ENCODE data around the gene CFAP119. TPM values are rescaled to one million over a fixed set of nuclear protein-coding genes. Genes with fewer than 3 reads are reported as not detected.

The CFAP119 gene
- total RNA-seq, 4 donors from 2014 or later, result 3.7 to 12.6 (median 8.2) TPM

DNA sequence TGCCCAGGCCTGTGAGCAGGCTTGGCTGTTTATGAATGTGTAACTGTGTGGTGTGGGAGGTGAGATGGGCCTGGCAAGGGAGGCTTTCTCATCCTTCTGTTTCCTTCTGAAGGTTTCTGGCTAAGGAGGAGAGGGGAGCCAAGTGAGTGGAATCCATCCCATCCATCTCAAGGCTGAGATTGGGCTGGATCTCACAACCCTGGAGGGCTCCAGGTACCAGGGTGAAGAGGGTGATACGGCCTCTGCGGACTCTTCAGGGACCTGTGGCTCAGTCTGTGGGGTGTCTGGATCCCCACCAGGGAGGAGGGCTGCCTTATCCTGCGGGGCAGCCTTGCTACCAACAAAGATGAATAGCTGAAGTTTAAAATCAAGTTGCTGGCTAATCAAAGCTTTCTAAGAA is 18.2 kb upstream of the CFAP119 start:
- 81 to 89% methylated on average over 3 of the region's 3 CpGs for whole genome bisulfite sequencing, 2 donors

DNA sequence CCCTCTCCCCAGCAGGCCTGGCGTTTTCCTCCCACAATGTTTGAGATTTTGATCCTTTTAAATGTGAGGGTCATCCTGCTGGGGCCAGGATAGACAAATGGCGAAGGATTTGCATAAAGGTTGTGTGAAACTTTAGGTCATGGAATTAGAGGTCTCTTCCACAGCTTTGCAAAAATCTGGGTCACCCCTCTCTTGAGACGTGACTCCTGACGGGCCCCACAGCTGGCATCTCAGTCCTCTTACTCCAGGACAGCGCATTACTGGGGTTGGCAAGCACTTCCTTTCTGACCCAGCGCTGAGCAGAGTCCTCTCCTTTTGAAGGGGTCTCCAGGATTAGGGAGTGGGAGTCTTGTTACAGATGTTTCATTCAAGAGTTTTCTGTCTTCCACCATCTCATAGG is 17.7 kb upstream of the CFAP119 start:
- Histone ChIP-seq H3K36me3 (peaks cover 0 to 47% (median 13%) of the 10 kb centered on the region in 3 donors), H3K27me3 (no peaks in the 10 kb centered on the region), H3K9me3 (no peaks in the 10 kb centered on the region), H3K4me3 (no peak overlapping the region), H3K27ac (peak overlapping the region in 3 of 4 donors; percentile 51 to 75 (median 74)), H3K4me1 (peaks cover 0 to 55% (median 14%) of the 10 kb centered on the region in 4 donors)
- DNase-seq (ENCODE audit: low spot score in 2 of 2), result no peak
- WGBS, 2 donors, result 82 to 87% methylated on average over 6 of the region's 6 CpGs
- TF ChIP-seq, protein P1, sequence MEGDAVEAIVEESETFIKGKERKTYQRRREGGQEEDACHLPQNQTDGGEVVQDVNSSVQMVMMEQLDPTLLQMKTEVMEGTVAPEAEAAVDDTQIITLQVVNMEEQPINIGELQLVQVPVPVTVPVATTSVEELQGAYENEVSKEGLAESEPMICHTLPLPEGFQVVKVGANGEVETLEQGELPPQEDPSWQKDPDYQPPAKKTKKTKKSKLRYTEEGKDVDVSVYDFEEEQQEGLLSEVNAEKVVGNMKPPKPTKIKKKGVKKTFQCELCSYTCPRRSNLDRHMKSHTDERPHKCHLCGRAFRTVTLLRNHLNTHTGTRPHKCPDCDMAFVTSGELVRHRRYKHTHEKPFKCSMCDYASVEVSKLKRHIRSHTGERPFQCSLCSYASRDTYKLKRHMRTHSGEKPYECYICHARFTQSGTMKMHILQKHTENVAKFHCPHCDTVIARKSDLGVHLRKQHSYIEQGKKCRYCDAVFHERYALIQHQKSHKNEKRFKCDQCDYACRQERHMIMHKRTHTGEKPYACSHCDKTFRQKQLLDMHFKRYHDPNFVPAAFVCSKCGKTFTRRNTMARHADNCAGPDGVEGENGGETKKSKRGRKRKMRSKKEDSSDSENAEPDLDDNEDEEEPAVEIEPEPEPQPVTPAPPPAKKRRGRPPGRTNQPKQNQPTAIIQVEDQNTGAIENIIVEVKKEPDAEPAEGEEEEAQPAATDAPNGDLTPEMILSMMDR (IDR thresholded peaks at IDR 0.05), result no peak
- no peak for TF ChIP-seq POLR2A (IDR thresholded peaks at IDR 0.05)
- no peak for TF ChIP-seq EP300 (IDR thresholded peaks at IDR 0.05)

More for the DNA sequence above, 18.2 kb upstream of the CFAP119 start:
- Histone ChIP-seq H3K36me3 (peaks cover 0 to 47% (median 13%) of the 10 kb centered on the region in 3 donors), H3K4me1 (peaks cover 0 to 55% (median 11%) of the 10 kb centered on the region in 4 donors), H3K27me3 (no peaks in the 10 kb centered on the region), H3K4me3 (no peak overlapping the region), H3K9me3 (no peaks in the 10 kb centered on the region), H3K27ac (peak overlapping the region in 2 of 4 donors; percentile 51 to 75)
- TF ChIP-seq, protein P1 (IDR thresholded peaks at IDR 0.05), result no peak
- TF ChIP-seq EP300 (IDR thresholded peaks at IDR 0.05) (no peak), POLR2A (IDR thresholded peaks at IDR 0.05) (no peak)
- DNase-seq (ENCODE audit: low spot score in 2 of 2), result no peak

DNA sequence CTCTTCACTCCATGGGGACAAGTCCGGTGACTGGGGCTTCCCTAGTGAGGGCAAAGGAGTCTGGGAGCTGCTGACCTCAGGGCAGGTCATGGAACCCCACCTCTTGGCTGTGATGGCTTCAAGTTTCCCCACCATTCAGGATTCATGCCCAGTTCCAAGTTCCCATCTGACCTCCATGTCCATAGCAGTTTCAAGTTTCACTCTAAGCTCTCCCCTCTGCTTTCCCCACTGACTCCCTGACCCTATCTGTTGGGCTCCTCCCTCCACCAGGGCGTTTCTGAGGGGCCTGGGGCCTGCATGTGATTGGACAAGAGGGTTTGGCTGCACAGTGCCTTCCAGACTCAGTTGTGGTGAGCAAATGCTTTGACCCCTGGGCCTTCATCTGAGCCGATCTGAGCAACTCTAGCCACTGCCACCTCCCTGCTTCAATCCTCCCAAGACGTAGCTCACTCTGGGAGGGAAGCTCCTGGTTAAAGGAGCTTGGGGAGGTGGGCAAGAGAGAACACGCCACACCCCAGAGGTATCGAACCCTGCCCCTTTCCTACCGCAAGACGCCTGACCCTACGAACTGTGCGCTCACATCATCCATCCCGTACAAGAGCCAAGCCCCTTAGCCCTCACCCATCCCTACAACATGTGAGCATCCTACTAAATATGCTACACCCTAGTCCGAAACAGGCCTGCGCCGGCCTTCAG is 16.8 kb upstream of the CFAP119 start:
- H3K9me3 ChIP-seq, result no peaks in the 10 kb centered on the region
- peaks cover 0 to 45% (median 13%) of the 10 kb centered on the region in 3 donors for H3K36me3 ChIP-seq
- DNase-seq (ENCODE audit: low spot score in 2 of 2), result peak in 1 of 2 donors; percentile 56
- H3K27ac ChIP-seq, result peak overlapping the region in 3 of 4 donors; percentile 51 to 75 (median 74)
- 61 to 73% methylated on average over 14 of the region's 14 CpGs for WGBS, 2 donors
- H3K4me1 ChIP-seq, result peaks cover 0 to 54% (median 15%) of the 10 kb centered on the region in 4 donors
- H3K4me3 ChIP-seq, result no peak overlapping the region
- no peaks in the 10 kb centered on the region for H3K27me3 ChIP-seq
- TF ChIP-seq, protein P1 (IDR thresholded peaks at IDR 0.05), result no peak
- peak in 1 of 2 donors; percentile 10 for TF ChIP-seq EP300 (IDR thresholded peaks at IDR 0.05)

DNA sequence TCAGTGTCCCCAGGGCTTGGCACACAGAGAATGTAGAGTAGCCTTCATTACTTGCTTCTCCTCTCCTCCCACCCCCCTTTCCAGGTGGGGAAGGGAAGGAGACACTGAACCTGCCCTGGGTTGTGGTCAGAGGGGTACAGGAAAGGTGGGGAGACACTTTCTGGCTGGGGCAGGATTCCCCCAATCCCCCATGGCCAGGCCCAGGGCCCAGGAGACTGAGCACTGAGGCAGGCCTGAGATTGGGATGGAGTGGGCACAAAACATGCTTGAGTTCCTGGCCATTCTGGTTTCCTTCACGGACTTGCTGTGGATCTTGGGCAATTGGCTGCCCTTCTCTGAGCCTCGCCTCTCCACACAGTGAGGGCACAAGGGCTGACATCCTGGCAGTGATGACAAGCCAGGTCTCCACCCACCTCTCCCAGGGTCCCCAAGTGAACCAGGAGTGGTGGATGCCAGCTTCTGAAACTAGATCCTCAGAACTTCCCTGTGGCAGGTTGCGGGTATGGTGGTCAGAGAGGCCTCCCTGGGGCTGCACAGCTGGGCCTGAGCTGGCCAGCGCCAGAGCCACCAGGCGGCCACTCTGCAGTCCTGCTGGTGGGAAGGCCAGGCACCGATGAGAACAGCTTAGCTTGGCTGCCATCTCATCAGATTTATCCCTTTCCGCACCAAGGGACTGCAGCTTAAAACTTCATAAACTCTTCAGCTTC is 15.9 kb upstream of the CFAP119 start:
- no peak for DNase-seq (ENCODE audit: low spot score in 2 of 2)
- no peaks in the 10 kb centered on the region for H3K27me3 ChIP-seq
- no peak overlapping the region for H3K4me3 ChIP-seq
- H3K27ac ChIP-seq, result peak overlapping the region; percentile 2 to 75 (median 34)
- peaks cover 0 to 54% (median 15%) of the 10 kb centered on the region in 4 donors for H3K4me1 ChIP-seq
- WGBS, 2 donors, result 73% methylated on average over 7 of the region's 7 CpGs
- peaks cover 0 to 45% (median 9%) of the 10 kb centered on the region in 3 donors for H3K36me3 ChIP-seq
- H3K9me3 ChIP-seq, result no peaks in the 10 kb centered on the region
- TF ChIP-seq, protein P1 (IDR thresholded peaks at IDR 0.05), result no peak
- no peak for TF ChIP-seq POLR2A (IDR thresholded peaks at IDR 0.05)
- TF ChIP-seq EP300 (IDR thresholded peaks at IDR 0.05), result no peak

All from tibial nerve (tissue), 4 donors.